GM19468 (cell line): ENCODE data around the gene TRIM31.
"Not testable (repeated sequence)": the region's sequence is repeated elsewhere in the genome, so short reads cannot be mapped to it uniquely, and the experiment has no call there.

ENCODE experiments used
- ATAC-seq: cut with Tn5 transposase; IDR thresholded peaks from one replicate; pipeline ENCODE4 v1.9.1; 2021; ENCODE audit warnings: mild to moderate bottlenecking, moderate library complexity, moderate number of reproducible peaks; ENCODE audit not compliant: unreplicated experiment; ENCODE audit errors: extremely low read depth

TRIM31 gene

GRCh38 chr6:30149858-30150550 lies 37.1 kb upstream of the TRIM31 start:
- no peak for ATAC-seq

GRCh38 chr6:30149234-30149633 lies 36.3 kb upstream of the TRIM31 start:
- no peak for ATAC-seq

GRCh38 chr6:30147096-30147495 lies 34.2 kb upstream of the TRIM31 start:
- ATAC-seq: no peak

GRCh38 chr6:30145818-30146217 lies 32.9 kb upstream of the TRIM31 start:
- no peak for ATAC-seq

GRCh38 chr6:30144811-30145210 lies 31.9 kb upstream of the TRIM31 start:
- no peak for ATAC-seq

- no peak for ATAC-seq
Observed at GRCh38 chr6:30143780-30144179, 30.9 kb upstream of the TRIM31 start.

- ATAC-seq: no peak
Observed at GRCh38 chr6:30142665-30143064, 29.8 kb upstream of the TRIM31 start.

- ATAC-seq: not testable (repeated sequence)
Observed at GRCh38 chr6:30140240-30140639, 27.4 kb upstream of the TRIM31 start.

- no peak for ATAC-seq
Observed at GRCh38 chr6:30136570-30137286, 23.8 kb upstream of the TRIM31 start.

GRCh38 chr6:30135757-30136156 lies 22.9 kb upstream of the TRIM31 start, which contains the start of gene TRIM40:
Gene TRIM40 (plus strand): TSS chr6:30136140. CDS start chr6:30137037, 897 bp downstream.
- ATAC-seq: no peak

GRCh38 chr6:30135147-30135546 lies 22.3 kb upstream of the TRIM31 start:
- ATAC-seq: no peak

- ATAC-seq: no peak
Observed at GRCh38 chr6:30131947-30132497, 19.1 kb upstream of the TRIM31 start.

- ATAC-seq: no peak
Observed at GRCh38 chr6:30130887-30131862, 18.3 kb upstream of the TRIM31 start.

- no peak for ATAC-seq
Observed at GRCh38 chr6:30130179-30130679, 17.3 kb upstream of the TRIM31 start.

- ATAC-seq: no peak
Observed at GRCh38 chr6:30129265-30130178, 16.6 kb upstream of the TRIM31 start.

- ATAC-seq: no peak
Observed at GRCh38 chr6:30127238-30128093, 14.6 kb upstream of the TRIM31 start.

GRCh38 chr6:30122515-30122914 lies 9.6 kb upstream of the TRIM31 start:
- no peak for ATAC-seq
